Measurements from ENCODE around the gene C19orf33. TPM values are rescaled to one million over a fixed set of nuclear protein-coding genes. Genes with fewer than 3 reads are reported as not detected.

Gene C19orf33
- total and polyA plus RNA-seq, 7 donors: 3.4 to 7.1 (median 3.7) TPM; not detected in 2

- Histone ChIP-seq H3K9me3 (no peaks in the 10 kb centered on the region), H3K27ac (no peak overlapping the region), H3K36me3 (ENCODE audit: insufficient read depth in 1 of 2, low read depth in 1 of 2) (no peaks in the 10 kb centered on the region), H3K4me1 (no peaks in the 10 kb centered on the region), H3K4me3 (no peak overlapping the region), H3K27me3 (ENCODE audit: insufficient read depth in 3 of 3, low read length in 2 of 3) (peaks cover 0 to 4% (median 0%) of the 10 kb centered on the region in 3 donors)
- ATAC-seq (no peak), DNase-seq (no peak)
- TF ChIP-seq, protein P1, sequence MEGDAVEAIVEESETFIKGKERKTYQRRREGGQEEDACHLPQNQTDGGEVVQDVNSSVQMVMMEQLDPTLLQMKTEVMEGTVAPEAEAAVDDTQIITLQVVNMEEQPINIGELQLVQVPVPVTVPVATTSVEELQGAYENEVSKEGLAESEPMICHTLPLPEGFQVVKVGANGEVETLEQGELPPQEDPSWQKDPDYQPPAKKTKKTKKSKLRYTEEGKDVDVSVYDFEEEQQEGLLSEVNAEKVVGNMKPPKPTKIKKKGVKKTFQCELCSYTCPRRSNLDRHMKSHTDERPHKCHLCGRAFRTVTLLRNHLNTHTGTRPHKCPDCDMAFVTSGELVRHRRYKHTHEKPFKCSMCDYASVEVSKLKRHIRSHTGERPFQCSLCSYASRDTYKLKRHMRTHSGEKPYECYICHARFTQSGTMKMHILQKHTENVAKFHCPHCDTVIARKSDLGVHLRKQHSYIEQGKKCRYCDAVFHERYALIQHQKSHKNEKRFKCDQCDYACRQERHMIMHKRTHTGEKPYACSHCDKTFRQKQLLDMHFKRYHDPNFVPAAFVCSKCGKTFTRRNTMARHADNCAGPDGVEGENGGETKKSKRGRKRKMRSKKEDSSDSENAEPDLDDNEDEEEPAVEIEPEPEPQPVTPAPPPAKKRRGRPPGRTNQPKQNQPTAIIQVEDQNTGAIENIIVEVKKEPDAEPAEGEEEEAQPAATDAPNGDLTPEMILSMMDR (IDR thresholded peaks at IDR 0.05): no peak
- intact Hi-C loops (cut with DNase I): no loop called here
- 94 to 95% (median 95%) methylated on average over 15 of the region's 15 CpGs for WGBS, 3 donors
These were observed 14.1 kb upstream of the C19orf33 start for GRCh38 chr19:38289955-38290354.

- no peak for ATAC-seq
- 73 to 78% (median 76%) methylated on average over 13 of the region's 13 CpGs for WGBS, 3 donors
- H3K27ac ChIP-seq: no peak overlapping the region
These were observed 13.4 kb upstream of the C19orf33 start for GRCh38 chr19:38290631-38291147.

GRCh38 chr19:38291855-38292254 is 12.2 kb upstream of the C19orf33 start:
- Histone ChIP-seq H3K27me3 (ENCODE audit: insufficient read depth in 3 of 3, low read length in 2 of 3) (peaks cover 0 to 4% (median 0%) of the 10 kb centered on the region in 3 donors), H3K27ac (no peak overlapping the region), H3K4me3 (no peak overlapping the region), H3K9me3 (no peaks in the 10 kb centered on the region), H3K4me1 (no peaks in the 10 kb centered on the region), H3K36me3 (ENCODE audit: insufficient read depth in 1 of 2, low read depth in 1 of 2) (no peaks in the 10 kb centered on the region)
- TF ChIP-seq, protein P1 (IDR thresholded peaks at IDR 0.05): no peak
- ATAC-seq (no peak), DNase-seq (no peak)
- intact Hi-C loops (cut with DNase I): no loop called here
- 72 to 76% (median 73%) methylated on average over 15 of the region's 15 CpGs for WGBS, 3 donors

More at GRCh38 chr19:38290631-38291147, 13.4 kb upstream of the C19orf33 start:
- peaks cover 0 to 4% (median 0%) of the 10 kb centered on the region in 3 donors for H3K27me3 ChIP-seq (ENCODE audit: insufficient read depth in 3 of 3, low read length in 2 of 3)
- no peak overlapping the region for H3K4me3 ChIP-seq
- TF ChIP-seq, protein P1 (IDR thresholded peaks at IDR 0.05): no peak
- DNase-seq: no peak
- no peaks in the 10 kb centered on the region for H3K36me3 ChIP-seq (ENCODE audit: insufficient read depth in 1 of 2, low read depth in 1 of 2)
- H3K9me3 ChIP-seq: no peaks in the 10 kb centered on the region
- intact Hi-C loops (cut with DNase I): no loop called here
- no peaks in the 10 kb centered on the region for H3K4me1 ChIP-seq

GRCh38 chr19:38293281-38293680 is 10.8 kb upstream of the C19orf33 start:
- TF ChIP-seq, protein P1 (IDR thresholded peaks at IDR 0.05): no peak
- Histone ChIP-seq H3K36me3 (ENCODE audit: insufficient read depth in 1 of 2, low read depth in 1 of 2) (no peaks in the 10 kb centered on the region), H3K4me3 (no peak overlapping the region), H3K27me3 (ENCODE audit: insufficient read depth in 3 of 3, low read length in 2 of 3) (peaks cover 0 to 4% (median 0%) of the 10 kb centered on the region in 3 donors), H3K4me1 (no peaks in the 10 kb centered on the region), H3K9me3 (no peaks in the 10 kb centered on the region), H3K27ac (no peak overlapping the region)
- 75 to 81% (median 79%) methylated on average over 9 of the region's 9 CpGs for WGBS, 3 donors
- no peak for ATAC-seq
- intact Hi-C loops (cut with DNase I): no loop called here
- no peak for DNase-seq

GRCh38 chr19:38294090-38294489 is 10.0 kb upstream of the C19orf33 start:
- no peak for DNase-seq
- Histone ChIP-seq H3K27ac (no peak overlapping the region), H3K4me1 (no peaks in the 10 kb centered on the region), H3K27me3 (ENCODE audit: insufficient read depth in 3 of 3, low read length in 2 of 3) (no peaks in the 10 kb centered on the region), H3K4me3 (no peak overlapping the region), H3K36me3 (ENCODE audit: insufficient read depth in 1 of 2, low read depth in 1 of 2) (no peaks in the 10 kb centered on the region), H3K9me3 (no peaks in the 10 kb centered on the region)
- 72 to 76% (median 74%) methylated on average over 8 of the region's 8 CpGs for WGBS, 3 donors
- TF ChIP-seq, protein P1 (IDR thresholded peaks at IDR 0.05): no peak
- ATAC-seq: no peak
- intact Hi-C loops (cut with DNase I): no loop called here

All from psoas muscle (tissue), 8 donors.